Skeletal muscle cell (primary cell): ENCODE data around the gene NCF1.
"Not testable (repeated sequence)": the region's sequence is repeated elsewhere in the genome, so short reads cannot be mapped to it uniquely, and the experiment has no call there.

Source experiments
- DNase-seq: peaks from one replicate; pipeline ENCODE4 v3.0.0-alpha.2; 2010; ENCODE audit warnings: low read depth
- H3K4me3 ChIP-seq: 2 replicates; pipeline ENCODE4 v1.5.1; 2011; ENCODE audit warnings: low read depth, mild to moderate bottlenecking, control low read depth, low read length, moderate library complexity

NCF1 gene

GRCh38 chr7:74773760-74774750, at the start of gene NCF1:
Gene NCF1, plus strand, starts transcription at chr7:74774011. Its CDS starts 21 bp downstream, at chr7:74774032.
- not testable (repeated sequence) for DNase-seq, H3K4me3 ChIP-seq

- no peak overlapping the region for H3K4me3 ChIP-seq
- no peak for DNase-seq
Observed at GRCh38 chr7:74725840-74726239, 48.0 kb upstream of the NCF1 start.

DNA sequence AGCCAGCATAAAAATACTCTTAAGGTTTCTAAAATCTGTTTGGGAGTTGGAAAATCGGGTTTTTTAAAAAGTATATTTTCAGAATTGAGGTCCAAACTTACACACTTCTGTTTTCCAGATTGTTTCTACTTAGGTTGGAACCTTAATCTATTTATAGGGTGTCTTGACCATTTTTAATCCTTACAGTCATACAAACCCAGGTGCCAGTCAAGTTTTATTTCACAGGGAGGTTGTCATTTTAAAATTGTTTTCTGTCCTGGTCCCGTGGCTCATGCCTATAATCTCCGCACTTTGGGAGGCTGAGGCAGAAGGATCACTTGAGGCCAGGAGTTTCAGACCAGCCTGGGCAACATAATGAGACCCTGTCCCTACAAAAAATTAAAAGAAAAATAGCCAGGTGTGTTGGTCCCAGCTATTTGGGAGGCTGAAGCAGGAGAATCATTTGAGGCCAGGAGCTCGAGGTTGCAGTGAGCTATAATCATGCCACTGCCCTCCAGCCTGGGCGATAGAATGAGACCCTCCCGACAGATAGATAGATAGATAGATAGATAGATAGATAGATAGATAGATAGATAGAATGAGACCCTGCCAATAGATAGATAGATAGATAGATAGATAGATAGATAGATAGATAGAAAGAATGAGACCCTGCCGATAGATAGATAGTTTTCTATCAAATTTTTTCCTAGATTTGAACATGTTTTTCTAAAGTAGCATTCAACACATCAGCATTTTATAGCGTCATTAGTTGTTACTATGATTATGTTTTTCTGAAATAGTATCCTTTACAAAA, 47.3 kb upstream of the NCF1 start:
- no peak overlapping the region for H3K4me3 ChIP-seq
- no peak for DNase-seq

DNA sequence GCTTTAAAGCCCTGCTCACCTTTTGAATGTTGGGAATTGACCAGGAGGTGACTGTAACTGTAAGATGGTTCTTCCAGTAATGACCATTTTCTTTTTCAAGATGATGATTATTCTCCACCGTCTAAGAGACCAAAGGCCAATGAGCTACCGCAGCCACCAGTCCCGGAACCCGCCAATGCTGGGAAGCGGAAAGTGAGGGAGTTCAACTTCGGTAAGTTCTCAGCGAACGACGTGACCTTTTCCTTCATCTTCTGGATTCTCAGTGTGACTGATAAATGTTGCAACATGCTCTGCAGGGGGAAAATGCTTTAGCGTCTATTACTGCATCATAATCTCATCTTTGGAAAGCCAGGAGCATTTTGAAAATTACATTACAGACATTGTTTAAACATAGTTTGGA, 45.1 kb upstream of the NCF1 start:
- not testable (repeated sequence) for H3K4me3 ChIP-seq, DNase-seq

DNA sequence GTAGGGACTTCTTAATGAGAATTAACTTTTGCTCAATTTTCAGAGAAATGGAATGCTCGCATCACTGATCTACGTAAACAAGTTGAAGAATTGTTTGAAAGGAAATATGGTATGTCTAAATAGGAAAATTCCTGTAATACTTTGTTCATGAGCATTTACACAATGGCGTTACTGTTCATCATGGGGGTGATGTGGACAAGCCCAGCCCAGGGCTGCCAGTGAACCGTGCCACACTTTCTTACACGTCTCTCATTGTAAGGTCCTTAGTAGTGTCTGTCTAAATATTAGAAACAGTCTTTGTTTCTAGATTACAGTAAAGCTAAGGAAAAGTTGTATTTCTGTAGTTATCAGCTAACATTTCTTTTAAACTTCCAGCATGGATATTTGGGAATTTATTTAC, 43.6 kb upstream of the NCF1 start:
- H3K4me3 ChIP-seq, DNase-seq: not testable (repeated sequence)

- H3K4me3 ChIP-seq, DNase-seq: not testable (repeated sequence)
Observed at GRCh38 chr7:74739974-74740703, 33.7 kb upstream of the NCF1 start.

DNA sequence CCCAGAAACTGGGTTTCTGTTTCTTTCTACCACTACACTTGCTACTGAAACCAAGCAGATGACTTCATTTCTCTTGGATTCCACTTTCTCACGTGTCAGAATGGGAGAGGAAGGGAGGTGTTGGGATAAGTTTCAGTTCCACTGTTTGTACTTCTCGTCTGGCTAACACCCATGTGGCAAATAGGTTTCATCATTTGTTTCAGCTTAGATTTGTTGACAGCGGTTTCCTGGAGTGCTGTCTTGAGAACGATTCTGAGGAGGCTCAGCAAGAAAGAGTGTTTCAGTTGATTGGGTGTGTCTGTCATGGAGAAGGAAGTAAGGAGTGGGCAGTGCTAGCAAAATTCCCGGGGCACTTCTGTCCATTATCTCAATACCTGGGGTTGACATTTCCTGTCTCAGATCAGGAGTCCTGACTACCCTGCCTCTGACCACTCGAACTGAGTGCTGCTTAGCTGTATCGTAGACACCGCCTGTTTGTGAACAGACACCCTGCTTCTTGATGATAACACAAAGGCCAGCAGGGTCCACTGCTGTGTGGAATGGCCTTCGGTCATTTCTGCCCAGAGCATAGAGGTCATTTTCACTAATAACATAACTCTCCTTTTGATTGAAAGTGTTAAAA, 29.8 kb upstream of the NCF1 start:
- DNase-seq, H3K4me3 ChIP-seq: not testable (repeated sequence)

DNA sequence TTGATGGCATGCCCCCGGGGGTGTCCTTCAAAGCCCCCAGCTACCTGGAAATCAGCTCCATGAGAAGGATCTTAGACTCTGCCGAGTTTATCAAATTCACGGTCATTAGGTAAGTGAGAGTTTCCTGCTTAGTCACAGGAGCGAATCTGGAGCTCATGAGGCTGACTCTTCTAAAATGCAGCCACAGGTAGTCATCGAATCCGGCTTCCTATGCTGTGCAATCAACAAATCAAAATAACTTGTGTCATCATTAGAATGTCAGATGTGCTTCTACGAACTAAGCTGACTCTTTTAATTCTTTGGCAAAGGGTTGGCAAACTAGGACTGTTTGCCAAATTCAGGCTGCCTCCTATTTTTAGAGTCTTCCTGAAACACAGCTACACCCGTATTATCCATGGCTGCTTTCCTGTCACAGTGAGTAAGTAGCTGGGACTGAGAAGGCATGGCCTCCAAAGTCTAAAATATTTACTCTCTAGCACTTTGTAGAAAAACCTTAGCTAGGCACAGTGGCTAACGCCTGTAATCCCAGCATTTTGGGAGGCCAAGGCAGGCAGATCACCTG, 19.8 kb upstream of the NCF1 start:
- H3K4me3 ChIP-seq, DNase-seq: not testable (repeated sequence)

DNA sequence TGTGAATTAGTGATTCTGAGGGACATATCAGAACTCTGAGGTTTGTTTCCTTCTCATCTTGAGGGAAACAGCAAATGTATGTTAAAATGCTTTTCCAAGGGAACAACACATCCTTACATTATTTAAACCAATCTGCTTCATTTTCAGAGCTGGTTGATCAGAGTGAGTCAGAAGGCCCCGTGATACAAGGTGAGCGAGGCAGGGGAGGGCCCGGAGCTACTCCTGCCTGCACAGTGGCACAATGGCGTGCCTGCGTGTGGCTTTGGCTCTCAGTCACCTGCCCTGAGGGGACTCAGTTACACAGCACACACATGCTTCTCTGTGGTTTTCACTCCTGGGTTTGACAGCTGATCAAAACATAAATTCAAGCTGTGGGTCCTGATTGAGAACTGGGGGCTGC, 17.1 kb upstream of the NCF1 start:
- not testable (repeated sequence) for DNase-seq, H3K4me3 ChIP-seq

GRCh38 chr7:74758268-74758667, 15.5 kb upstream of the NCF1 start:
- H3K4me3 ChIP-seq, DNase-seq: not testable (repeated sequence)

- not testable (repeated sequence) for DNase-seq, H3K4me3 ChIP-seq
Observed at GRCh38 chr7:74758982-74759381, 14.8 kb upstream of the NCF1 start.

- not testable (repeated sequence) for DNase-seq, H3K4me3 ChIP-seq
Observed at GRCh38 chr7:74765205-74765918, 8.4 kb upstream of the NCF1 start.

DNA sequence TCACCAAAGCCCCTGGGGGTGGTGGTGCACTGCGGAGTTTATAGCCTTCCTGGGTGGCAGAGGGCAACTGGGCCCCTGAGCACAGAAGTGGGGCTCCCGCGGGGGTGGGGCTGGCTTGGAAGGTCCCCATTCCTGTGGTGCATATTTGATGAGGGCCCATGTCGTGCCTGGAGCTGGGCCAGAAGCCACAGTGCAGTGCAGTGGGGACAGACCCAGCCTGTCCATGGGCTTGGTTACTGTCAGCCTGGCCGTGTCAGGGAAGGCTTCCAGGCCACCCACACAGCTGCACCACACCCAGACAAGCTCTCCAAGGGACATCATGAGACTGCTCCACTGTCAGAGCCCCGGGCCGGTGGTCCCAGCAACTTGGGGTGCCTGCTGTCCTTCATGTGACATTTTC, 7.3 kb upstream of the NCF1 start:
- not testable (repeated sequence) for H3K4me3 ChIP-seq, DNase-seq

DNA sequence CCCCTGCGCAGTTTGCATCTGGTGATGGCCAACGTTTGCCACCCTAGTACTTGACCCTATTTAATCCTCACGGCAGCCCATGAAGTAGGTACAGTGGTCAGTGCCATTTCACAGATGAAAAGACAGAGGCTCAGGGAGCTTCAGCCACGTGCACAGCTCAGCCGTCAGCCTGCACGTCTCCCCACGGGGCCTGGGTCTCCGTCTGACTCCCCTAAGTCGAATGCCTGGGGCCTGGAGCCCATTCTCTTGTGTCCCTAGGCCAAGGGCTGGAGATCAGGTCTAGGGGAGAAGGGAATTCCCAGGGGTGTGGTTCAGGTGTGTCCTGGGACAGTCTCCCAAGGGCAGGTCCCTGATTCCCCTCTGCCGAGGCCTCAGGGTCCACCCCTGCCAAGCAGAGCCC, 6.8 kb upstream of the NCF1 start:
- DNase-seq, H3K4me3 ChIP-seq: not testable (repeated sequence)

DNA sequence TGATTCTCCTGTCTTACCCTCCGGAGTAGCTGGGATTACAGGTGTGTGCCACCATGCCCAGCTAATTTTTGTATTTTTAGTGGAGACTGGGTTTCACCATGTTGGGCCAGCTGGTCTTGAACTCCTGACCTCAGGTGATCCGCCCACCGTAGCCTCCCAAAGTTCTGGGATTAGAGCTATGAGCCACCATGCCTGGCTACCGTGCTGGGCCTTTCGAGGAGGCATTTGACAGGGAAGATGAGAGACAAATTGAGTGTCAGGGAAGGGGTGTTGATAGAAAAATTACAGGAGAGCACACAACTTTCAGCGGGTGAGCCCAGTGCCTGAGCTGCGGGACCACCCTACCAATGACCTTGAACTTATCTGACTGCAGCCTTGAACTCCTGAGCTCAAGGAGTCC, 3.7 kb upstream of the NCF1 start:
- not testable (repeated sequence) for H3K4me3 ChIP-seq, DNase-seq

DNA sequence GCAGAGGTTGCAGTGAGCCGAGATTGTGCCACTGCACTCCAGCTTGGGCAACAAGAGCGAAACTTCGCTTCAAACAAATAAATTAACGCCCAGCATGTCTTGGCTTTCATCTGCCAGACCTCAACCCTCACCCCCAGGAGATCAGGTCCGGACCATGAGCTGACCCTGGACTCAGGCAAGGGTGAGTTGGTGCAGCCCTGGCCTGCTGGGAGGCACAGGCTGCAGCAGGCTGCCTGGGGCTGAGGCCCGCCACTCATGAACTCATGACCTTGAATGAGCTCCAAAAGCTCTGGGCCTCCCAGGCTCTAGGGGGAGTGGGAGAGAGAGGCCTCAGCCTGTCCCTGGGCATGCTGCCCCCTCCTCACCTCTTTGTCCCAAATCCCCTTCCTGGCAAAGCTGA, 1.7 kb upstream of the NCF1 start:
- DNase-seq, H3K4me3 ChIP-seq: not testable (repeated sequence)

DNA sequence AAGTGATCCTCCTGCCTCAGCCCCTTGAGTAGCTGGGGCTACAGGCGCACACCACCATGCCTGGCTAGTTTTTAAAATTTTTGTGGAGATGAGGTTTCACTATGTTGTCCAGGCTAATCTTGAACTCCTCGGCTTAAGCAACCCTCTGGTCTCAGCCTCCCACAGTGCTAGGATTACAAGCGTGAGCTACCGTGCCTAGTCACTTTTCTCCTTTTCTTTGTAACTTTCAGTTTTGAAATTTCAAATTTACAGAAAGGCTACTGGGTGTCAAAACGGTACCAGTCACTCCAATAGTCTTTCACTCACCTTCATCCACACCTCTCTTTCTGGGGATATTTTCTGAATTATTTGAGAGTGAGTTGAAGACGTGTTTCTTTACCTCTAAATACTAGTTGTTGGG, 1.3 kb downstream of the NCF1 start:
- H3K4me3 ChIP-seq, DNase-seq: not testable (repeated sequence)

DNA sequence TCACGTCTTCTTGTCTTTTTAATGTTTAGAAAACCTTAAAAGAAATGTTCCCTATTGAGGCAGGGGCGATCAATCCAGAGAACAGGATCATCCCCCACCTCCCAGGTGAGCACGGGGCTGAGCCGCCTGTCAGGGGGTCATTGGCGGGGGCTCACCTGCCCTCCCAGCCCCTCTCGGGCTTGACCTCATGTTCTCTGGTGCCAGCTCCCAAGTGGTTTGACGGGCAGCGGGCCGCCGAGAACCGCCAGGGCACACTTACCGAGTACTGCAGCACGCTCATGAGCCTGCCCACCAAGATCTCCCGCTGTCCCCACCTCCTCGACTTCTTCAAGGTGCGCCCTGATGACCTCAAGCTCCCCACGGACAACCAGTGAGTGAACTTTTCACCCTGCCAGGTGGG, 5.2 kb downstream of the NCF1 start:
- not testable (repeated sequence) for H3K4me3 ChIP-seq, DNase-seq
